GM18526 (cell line): Measurements from ENCODE around the gene KRTAP12-2.

Experiments used
- POLR2A ChIP-seq: IDR thresholded peaks from 3 replicates; pipeline ENCODE4 v1.6.1; 2011; ENCODE audit not compliant: insufficient read length; ENCODE audit errors: extremely low read depth

KRTAP12-2 gene

DNA sequence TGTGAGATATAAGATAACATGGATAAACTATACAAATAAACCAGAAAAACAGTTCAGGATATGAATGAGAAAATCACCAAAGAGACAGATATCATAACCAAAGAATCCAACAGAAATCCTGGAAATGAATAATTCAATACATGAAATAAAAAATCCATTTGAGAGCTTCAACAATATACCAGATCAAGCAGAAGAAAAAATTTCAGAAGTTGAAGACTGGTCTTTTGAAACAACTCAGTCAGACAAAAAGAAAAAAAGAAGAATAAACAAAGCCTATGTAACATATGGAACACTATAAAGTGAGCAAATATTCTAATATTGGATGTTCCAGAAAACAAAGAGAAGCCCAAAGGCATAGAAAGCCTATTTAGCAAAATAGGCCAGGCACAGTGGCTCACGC is 5.2 kb upstream of the KRTAP12-2 start:
- no peak for TF ChIP-seq POLR2A

DNA sequence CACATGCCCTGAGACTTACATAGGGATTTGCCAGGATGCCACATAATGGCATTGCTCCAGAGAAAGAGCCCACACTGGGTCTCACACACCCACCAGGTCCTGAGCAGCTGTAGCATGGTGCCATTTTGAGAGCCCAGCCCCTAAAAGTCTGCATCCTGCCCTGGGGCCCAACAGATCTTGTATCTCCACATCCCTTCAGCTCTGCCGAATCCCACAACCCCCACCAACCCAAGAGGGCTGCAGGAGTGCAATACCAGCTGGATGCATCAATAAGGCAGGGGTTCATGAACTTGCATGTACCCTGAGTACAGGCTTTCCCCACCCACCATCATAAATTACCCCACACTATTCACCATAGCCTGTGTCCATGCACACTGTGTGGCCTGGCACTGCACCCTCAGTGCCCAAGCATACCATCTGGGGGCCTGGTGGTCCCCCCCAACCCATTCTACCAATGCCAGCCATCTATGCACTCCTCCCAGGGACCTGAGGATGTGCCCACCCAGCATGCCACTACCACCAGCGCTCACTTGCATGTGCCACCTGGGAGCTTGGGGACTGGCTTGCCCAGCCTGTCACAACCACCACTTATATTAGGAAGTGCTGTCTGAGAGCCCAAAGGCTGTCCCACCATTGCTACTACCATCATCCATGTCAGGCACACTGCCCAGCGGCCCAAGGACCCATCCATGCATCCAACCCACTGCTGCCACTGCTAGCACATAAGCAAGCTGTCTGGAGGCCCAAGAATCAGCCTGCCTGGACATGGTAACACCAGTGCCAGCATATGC is 4.1 kb upstream of the KRTAP12-2 start:
- TF ChIP-seq POLR2A, result no peak

DNA sequence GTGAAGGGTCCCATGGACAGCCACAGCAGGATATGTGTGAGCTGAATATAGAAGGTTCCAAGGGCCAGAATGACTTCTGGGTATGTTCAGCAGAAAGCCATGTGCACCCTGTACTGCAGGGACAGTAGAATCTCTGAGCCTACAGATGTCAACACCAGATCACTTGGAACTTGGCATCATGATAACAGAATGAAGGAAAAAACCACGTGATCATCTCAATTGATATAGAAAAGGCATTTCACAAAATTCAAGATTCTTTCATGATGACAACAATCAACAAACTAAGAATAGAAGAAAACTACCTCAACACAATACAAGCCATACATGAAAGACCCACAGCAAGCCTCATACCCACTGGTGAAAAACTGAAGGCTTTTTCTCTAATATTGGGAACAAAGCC is 885 bp upstream of the KRTAP12-2 start:
- no peak for TF ChIP-seq POLR2A

DNA sequence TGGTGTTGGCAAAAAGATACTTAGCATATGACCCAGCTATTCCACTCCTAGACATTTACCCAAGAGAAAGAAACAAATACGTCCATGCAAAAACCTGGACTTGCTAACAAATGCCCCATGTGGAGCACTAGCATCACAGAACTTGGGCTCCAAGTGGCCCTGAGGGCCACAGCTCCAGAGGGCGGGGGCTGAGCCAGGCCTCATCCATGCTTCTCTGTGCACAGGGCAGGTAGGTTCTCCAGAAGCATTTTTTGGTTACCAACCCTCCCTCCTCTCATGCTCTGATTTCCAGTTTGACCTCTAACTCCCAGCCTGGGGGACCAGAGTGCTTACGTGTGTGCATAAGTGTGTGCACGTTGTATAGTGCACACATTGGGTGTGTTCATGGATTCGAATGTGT is 2.0 kb downstream of the KRTAP12-2 start:
- TF ChIP-seq POLR2A, result no peak

DNA sequence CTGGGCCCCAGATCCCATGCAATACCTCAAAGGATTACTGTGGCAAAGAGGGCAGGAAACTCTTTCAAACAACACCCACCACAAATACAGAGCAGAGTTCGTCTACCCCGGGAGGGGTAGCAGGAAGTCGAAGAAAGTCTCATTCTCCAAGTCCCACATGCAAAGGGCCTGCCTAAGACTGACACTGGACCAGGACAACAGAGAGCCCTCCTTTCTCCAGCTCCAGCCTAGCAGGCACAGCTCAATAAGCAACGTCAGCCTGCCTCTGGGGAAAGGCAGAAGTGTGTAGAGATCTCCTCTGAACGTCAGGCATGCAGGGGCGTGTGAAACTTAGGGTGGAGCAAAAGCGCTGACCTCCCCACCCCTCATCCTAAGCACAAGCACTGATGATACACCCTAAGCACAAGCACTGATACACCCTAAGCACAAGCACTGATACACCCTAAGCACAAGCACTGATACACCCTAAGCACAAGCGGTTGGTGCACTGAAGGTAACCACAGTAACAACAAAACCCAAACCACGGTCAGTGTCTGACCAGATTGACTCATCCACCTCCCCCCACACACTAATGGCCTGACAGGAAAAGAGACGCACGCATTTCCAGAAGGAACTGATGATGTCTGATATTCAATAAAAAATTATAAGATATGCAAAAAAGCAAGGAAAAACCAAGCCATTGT is 7.7 kb downstream of the KRTAP12-2 start:
- TF ChIP-seq POLR2A, result no peak

DNA sequence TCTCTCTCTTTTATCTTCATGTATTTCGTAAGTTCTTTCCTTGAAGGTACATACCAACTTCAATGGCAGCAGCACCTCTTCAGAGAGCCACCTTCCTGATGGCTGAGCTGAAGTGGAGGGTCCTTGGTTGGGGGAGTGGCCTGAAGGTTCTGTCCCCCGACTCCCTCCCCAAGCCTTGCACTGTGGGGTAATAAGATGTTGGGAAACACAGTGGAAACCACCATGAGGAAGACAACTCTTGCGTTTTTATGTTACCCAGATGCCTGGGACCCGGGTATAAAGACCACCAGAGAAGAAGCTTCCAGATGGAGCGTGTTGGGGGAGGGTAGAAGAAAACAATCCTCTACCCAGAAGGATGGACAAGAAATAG is 8.2 kb downstream of the KRTAP12-2 start:
- TF ChIP-seq POLR2A, result no peak

DNA sequence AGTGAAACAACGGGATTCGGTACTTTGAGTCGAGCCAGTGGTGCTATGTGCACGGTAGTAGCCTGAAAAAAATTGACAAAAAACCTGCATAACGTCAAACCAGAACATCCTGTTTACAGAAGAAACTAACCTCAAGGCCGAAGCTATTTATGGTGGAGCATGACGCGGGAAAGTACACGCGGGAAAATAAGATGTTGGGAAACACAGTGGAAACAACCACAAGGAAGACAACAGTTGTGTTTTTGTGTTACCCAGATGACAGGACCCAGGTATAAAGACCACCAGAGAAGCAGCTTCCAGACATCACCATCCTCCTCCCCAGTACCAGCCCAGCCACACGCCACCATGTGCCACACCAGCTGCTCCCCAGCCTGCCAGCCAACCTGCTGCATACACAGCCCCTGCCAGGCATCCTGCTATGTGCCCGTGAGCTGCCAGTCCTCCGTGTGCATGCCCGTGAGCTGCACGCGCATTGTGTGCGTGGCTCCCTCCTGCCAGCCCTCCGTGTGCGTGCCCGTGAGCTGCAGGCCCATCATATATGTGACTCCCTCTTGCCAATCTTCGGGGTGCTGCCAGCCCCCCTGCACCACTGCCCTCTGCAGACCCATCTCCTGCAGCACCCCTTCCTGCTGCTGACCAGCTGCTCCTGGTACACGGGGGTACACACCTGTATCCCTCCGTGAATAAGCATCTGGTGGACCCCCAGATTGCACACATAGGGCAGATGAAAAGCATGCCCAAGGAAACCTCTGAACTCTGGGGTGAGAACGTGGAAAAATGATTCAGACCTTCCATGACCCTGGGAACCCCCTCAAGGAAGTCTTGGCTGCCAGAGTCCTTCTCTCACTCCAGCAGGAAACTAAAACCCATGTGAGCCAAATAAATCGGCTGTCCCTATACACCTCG is 8.8 kb downstream of the KRTAP12-2 start, which contains the start of gene KRTAP12-3:
TSS of gene KRTAP12-3 (plus strand) at position 298 of the 906 bp plus-strand sequence. CDS start at position 346, 48 bp downstream.
- no peak for TF ChIP-seq POLR2A

DNA sequence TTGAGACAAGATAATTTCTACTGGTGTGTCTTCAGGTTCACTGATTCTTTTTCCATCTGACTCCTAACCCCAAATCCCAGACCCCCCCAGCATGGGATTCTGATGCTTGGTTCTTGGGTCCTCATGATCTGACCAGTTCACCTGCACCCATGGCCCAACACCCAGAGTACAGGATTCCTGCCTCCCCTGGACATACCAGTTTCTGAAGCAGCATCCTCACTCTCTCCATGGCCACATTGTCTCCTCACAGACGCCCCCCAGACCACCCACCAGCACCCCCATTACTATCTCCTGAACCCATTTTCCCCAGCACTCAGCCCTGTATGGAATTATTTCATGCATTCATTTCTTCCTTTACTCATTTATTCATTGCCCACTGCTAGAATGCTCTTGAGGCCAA is 9.9 kb downstream of the KRTAP12-2 start:
- no peak for TF ChIP-seq POLR2A

DNA sequence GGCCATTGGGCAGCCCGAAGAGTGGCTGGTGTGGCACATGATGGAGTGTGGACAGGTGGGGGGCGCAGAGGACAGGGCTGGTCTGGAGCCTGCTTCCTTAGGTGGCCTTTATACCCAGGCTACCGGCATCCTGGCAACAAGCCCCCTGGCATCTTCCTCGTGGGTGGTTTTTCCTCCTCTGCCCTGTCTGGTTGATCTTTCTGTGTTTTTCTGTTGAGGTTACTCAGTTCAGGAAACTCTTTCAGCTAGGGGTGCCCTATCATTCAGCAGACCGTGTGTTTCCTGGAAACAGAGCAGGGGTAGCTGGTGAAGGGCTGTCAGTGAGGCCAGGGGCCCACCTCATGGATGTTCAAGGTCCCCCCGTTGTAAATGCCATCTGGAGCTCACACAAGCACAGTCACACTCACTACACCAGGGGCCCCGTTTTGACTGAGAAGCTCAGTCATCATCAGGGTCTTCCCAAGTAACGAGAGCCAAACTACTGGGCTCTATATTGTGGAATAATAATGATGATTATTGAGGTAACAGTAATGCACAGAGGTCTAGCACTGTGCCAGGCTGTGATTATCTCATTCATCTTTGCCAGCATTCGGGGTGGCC is 12.1 kb downstream of the KRTAP12-2 start, which contains the start of gene KRTAP12-4:
TSS of gene KRTAP12-4 (minus strand) at position 84 of the 600 bp plus-strand sequence. CDS start at position 39, 45 bp downstream.
- TF ChIP-seq POLR2A, result no peak

DNA sequence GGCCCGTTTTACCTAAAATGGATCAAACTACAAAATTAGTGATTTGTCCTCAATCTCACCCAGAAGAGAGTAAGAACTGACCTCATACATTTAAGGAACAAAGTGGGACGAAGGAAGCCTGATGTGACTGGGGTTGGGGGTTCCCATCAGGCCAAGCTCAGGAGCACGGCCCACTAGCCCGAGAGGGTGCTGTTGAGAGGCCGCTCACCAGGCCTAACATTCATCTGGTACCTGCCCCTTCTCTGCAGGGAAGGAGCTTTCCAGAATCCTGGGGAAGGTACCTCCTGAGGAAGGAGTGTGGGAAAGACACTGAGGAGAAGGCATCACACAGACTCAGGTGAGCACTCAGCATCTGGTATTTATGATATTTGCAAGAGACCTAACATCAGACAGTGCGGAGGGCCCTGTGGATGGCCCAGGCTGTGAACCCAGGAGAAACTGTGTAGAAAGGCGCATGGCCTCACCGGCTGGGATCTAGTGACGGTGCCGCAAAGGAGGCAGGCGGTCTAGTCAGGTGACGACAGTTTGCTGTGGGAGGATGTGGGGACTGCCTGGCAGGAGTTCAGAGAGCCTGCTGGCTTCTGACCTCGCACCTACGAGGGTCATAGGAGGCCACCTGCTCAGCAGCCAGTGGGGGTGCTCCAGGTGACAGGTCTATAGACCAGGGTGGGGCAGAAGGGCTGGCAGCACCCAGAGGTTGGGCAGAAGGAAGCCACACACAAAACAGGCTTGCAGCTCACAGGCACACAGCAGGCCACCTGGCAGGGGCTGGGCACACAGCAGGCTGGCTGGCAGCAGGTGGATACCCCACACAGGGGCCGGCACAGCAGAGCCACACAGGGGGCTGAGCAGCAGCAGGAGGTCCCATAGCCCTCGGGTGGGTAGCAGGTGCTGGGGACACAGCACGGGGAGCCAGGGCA is 12.8 kb downstream of the KRTAP12-2 start:
- no peak for TF ChIP-seq POLR2A

DNA sequence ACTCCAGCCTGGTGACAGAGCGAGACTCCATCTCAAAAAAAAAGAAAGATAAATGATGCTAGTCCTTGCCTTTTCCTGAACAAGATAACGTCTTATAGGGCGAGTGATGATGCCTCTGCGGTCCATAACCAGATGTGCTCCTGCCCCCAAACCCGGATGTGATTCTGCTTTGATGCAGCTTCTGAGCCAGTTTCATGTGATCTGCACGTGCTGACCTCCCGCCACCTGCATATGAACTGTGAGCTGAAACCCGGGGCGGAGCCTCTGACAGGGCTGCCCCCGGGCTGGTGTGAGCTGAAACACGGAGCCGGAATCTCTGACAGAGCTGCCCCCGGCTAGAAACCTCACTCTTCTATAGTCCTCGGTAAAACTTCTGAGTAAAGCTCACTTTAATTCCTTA is 13.6 kb downstream of the KRTAP12-2 start:
- TF ChIP-seq POLR2A, result no peak

DNA sequence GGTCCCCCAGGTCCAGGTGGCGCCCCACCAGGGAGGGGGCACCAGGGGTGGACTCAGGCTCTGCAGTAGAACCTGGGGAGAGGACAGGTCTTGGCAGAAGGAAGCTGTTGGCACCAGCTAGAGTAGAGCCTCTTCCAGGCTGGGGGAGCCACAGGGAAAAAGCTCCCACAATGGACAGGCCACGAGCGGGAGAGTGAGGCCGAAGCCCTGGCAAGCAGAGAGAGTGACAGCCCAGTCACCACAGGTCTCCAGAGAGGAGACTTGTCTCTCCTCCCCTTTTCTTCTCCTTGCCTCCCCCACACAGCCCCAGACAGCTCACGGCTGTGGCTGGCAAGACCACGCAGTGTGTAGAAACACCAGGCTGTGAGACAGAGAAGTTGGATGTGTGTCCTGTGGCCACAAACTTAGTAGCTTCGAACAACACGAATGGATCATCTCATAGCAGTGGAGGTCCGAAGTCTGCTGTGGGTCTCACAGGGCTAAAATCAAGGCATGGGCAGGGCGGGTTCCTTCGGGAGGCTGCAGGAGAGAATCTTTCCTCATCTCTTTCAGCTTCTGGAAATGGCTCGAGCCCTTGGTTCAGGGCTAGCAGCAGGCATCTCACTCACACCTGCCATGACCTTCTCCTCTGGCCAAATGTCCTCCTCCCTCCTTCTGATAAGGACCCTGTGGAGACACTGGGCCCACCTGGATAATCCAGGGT is 15.6 kb downstream of the KRTAP12-2 start:
- no peak for TF ChIP-seq POLR2A

DNA sequence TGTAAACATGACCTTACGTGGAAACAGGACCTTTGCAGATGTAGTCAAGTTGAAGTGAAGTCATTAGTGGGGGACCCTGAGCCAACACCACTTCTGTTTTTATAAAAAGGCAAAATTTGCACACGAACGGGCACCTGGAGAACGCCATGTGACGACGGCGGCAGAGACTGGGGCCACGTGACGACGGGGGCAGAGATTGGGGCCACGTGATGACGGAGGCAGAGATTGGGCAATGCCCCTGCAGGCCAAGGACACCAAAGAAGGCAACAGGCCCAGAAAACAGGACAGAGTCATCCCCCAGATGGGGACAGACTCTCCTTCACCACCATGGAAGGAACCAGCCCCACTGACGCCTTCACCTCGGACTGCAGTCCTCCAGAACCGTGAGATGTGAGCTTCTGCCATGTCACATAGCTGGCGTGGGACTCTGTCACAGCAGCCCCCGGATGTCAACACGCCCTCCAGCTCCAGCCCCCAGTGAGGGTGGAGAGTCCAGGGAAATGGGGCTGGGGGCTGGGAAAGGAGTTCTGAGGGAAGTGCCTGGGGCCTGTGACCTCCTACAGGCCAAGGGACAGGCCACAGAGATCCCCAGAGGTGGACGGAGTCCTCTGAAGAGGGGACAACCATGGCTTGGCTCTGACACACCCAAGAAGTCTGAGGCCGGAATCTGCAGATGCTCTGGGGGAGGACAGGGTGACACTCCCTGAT is 16.3 kb downstream of the KRTAP12-2 start:
- TF ChIP-seq POLR2A, result no peak
